HUES64 (cell line): ENCODE measurements around the gene TMEM123.
"Not testable (repeated sequence)": the region's sequence is repeated elsewhere in the genome, so short reads cannot be mapped to it uniquely, and the experiment has no call there.

Experiments
- H3K27ac ChIP-seq: 2 replicates; pipeline ENCODE4 v1.7.0; 2013; ENCODE audit warnings: low read depth, low read length, inconsistent platforms
- H3K27me3 ChIP-seq: 2 replicates; pipeline ENCODE4 v1.6.1; 2013; ENCODE audit warnings: mild to moderate bottlenecking, low read length; ENCODE audit not compliant: insufficient read depth
- H3K36me3 ChIP-seq: 2 replicates; pipeline ENCODE4 v1.6.1; 2013; ENCODE audit warnings: mild to moderate bottlenecking, low read length; ENCODE audit not compliant: insufficient read depth
- H3K4me1 ChIP-seq: 2 replicates; pipeline ENCODE4 v1.6.1; 2013; ENCODE audit warnings: mild to moderate bottlenecking, low read length, moderate library complexity; ENCODE audit not compliant: insufficient read depth
- H3K4me3 ChIP-seq: 2 replicates; pipeline ENCODE4 v1.5.1; 2013; ENCODE audit warnings: mild to moderate bottlenecking, low read length, moderate library complexity
- H3K9ac ChIP-seq: 2 replicates; pipeline ENCODE4 v1.6.1; 2013; ENCODE audit warnings: mild to moderate bottlenecking, low read depth, low read length
- H3K9me3 ChIP-seq: 2 replicates; pipeline ENCODE4 v1.6.1; 2013; ENCODE audit warnings: low read depth, low read length; ENCODE audit not compliant: insufficient read depth
- WGBS: fragments of 150-250, 120-280 bp; methylation state at CpG from one replicate; pipeline ENCODE4 v1.1.7; 2013; ENCODE audit warnings: missing lambda C conversion rate; 5-methylcytosine and 5-hydroxymethylcytosine counted together

The TMEM123 gene

DNA sequence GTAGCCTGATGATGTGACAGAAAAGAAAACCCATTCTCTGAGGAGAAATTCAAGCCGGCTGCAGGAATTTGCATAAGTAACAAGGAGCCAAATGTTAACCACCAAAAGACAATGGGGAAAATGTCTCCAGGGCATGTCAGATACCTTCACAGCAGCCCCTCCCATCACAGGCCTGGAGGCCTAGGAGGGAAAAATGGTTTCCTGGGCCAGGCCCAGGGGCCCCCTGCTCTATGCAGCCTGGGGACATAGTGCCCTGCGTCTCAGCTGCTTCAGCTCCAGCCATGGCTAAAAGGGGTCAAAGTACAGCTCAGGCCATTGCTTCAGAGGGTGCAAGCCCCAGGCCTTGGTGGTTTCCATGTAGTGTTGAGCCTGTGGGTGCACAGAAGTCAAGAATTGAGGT, 20.0 kb downstream of the TMEM123 start:
- H3K9me3 ChIP-seq = peaks cover 35% of the 10 kb centered on the region
- H3K4me3 ChIP-seq, H3K27me3 ChIP-seq, H3K27ac ChIP-seq, H3K9ac ChIP-seq: not testable (repeated sequence)
- peaks cover 14% of the 10 kb centered on the region for H3K4me1 ChIP-seq
- peaks cover 32% of the 10 kb centered on the region for H3K36me3 ChIP-seq
- WGBS = 97% methylated on average over 2 of the region's 2 CpGs

GRCh38 chr11:102431404-102431803, 21.2 kb downstream of the TMEM123 start:
- Histone ChIP-seq H3K36me3 (peaks cover 32% of the 10 kb centered on the region), H3K27ac (no peak overlapping the region), H3K9me3 (peaks cover 35% of the 10 kb centered on the region), H3K27me3 (no peaks in the 10 kb centered on the region), H3K9ac (no peak overlapping the region), H3K4me1 (peaks cover 11% of the 10 kb centered on the region; the same call in 1 of the 2 replicates), H3K4me3 (no peak overlapping the region)
- WGBS = 100% methylated on average over 2 of the region's 2 CpGs

DNA sequence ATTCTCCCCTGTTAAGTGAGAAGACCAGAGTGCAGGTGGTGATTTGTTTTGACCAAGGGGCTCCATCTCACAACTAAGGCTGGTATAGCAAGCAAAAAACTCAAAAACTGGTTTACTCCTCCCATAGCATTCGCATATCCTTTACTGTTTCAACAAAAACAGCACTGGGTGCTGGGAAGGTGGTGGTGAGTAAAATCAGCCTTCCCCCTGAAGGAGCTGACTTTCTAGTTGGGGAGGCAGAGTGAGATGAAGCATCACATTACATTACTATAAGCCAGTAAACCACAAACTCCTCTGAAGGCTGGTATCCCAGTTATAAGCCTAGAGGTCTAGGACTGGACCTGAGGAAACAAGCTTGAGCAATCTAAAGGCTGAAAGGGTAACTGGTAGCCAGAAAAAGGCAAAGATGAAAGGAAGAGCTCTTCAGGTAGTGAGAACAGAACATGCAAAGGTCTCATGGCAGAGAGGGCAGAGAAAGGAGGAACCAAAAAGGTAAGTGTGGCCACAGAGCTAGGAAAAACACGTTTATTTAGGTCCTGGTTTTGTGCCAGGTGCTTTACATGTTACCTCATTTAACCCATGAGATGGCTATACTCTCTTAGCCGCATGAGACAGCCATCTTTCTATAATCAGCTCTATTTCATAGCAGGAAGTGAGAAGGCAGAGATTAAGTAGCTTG, 22.3 kb downstream of the TMEM123 start:
- Histone ChIP-seq H3K4me3 (no peak overlapping the region), H3K27me3 (no peaks in the 10 kb centered on the region), H3K4me1 (peaks cover 11% of the 10 kb centered on the region; the same call in 1 of the 2 replicates), H3K27ac (no peak overlapping the region), H3K36me3 (peaks cover 26% of the 10 kb centered on the region), H3K9me3 (peaks cover 32% of the 10 kb centered on the region), H3K9ac (no peak overlapping the region)
- WGBS = 88% methylated on average over 2 of the region's 3 CpGs

DNA sequence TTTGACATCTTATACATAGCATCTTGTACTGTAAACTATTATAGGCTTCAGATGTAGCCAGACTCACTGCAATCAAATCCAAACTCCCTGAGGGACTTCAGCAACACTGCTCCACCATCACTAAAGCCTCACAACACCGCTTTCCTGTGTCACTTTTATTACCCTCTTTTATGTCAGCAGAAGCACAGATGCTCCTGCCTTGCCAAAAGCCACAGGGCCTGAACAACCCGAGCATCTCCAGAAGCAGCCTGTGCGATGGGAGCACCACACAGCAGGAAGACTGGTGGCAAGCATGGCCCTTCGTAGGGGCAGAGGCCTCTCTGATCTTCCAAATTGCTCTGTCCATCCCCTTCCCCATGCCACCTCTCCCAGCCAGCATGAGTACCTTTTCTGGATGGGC, 22.9 kb downstream of the TMEM123 start:
- H3K4me1 ChIP-seq = peaks cover 11% of the 10 kb centered on the region; the same call in 1 of the 2 replicates
- WGBS = 88% methylated on average over 4 of the region's 4 CpGs
- no peak overlapping the region for H3K4me3 ChIP-seq
- H3K9me3 ChIP-seq = peaks cover 30% of the 10 kb centered on the region
- H3K9ac ChIP-seq = no peak overlapping the region
- no peak overlapping the region for H3K27ac ChIP-seq
- no peaks in the 10 kb centered on the region for H3K27me3 ChIP-seq
- peaks cover 24% of the 10 kb centered on the region for H3K36me3 ChIP-seq

DNA sequence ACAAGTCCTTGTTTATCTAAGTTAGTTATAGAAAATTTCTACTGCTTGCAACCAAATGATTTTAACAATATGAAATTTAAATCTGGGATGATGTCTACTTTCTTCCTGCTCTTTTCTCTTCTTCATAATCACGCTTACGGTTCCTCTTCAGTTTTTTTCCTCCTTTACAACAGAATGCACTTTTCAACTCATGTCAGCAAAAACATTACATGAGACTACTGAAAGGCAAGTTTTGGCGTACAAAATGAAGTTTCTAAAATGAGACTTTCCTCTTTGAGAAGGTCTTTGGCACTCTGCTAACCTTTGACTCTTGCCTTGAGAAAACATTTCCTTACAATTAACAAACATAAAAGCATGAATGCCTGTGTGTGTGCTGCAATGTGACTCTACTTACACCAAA, 23.3 kb downstream of the TMEM123 start:
- Histone ChIP-seq H3K4me1 (peaks cover 11% of the 10 kb centered on the region; the same call in 1 of the 2 replicates), H3K4me3 (no peak overlapping the region), H3K9ac (no peak overlapping the region), H3K36me3 (peaks cover 19% of the 10 kb centered on the region), H3K27me3 (no peaks in the 10 kb centered on the region), H3K9me3 (peaks cover 25% of the 10 kb centered on the region), H3K27ac (no peak overlapping the region)
- WGBS = 92% methylated on average over 3 of the region's 3 CpGs

GRCh38 chr11:102428696-102429095, 23.9 kb downstream of the TMEM123 start:
- Histone ChIP-seq H3K4me1 (peaks cover 11% of the 10 kb centered on the region; the same call in 1 of the 2 replicates), H3K27ac (no peak overlapping the region), H3K9me3 (peaks cover 21% of the 10 kb centered on the region), H3K9ac (no peak overlapping the region), H3K36me3 (peaks cover 14% of the 10 kb centered on the region), H3K4me3 (no peak overlapping the region), H3K27me3 (no peaks in the 10 kb centered on the region)
- WGBS = 87% methylated on average over 4 of the region's 4 CpGs

GRCh38 chr11:102427068-102427467, 25.5 kb downstream of the TMEM123 start:
- WGBS = 0% methylated on average over 1 of the region's 1 CpG
- Histone ChIP-seq H3K4me3 (no peak overlapping the region), H3K36me3 (no peaks in the 10 kb centered on the region), H3K27ac (no peak overlapping the region), H3K27me3 (no peaks in the 10 kb centered on the region), H3K9ac (no peak overlapping the region), H3K9me3 (peaks cover 5% of the 10 kb centered on the region; the same call in 1 of the 2 replicates), H3K4me1 (peaks cover 11% of the 10 kb centered on the region; the same call in 1 of the 2 replicates)

- Histone ChIP-seq H3K9ac (no peak overlapping the region), H3K27me3 (no peaks in the 10 kb centered on the region), H3K9me3 (no peaks in the 10 kb centered on the region), H3K4me3 (no peak overlapping the region), H3K27ac (no peak overlapping the region), H3K36me3 (no peaks in the 10 kb centered on the region), H3K4me1 (peaks cover 11% of the 10 kb centered on the region; the same call in 1 of the 2 replicates)
These were observed 26.0 kb downstream of the TMEM123 start for GRCh38 chr11:102426570-102426969.

GRCh38 chr11:102426000-102426399, 26.6 kb downstream of the TMEM123 start:
- WGBS = 88% methylated on average over 2 of the region's 2 CpGs

DNA sequence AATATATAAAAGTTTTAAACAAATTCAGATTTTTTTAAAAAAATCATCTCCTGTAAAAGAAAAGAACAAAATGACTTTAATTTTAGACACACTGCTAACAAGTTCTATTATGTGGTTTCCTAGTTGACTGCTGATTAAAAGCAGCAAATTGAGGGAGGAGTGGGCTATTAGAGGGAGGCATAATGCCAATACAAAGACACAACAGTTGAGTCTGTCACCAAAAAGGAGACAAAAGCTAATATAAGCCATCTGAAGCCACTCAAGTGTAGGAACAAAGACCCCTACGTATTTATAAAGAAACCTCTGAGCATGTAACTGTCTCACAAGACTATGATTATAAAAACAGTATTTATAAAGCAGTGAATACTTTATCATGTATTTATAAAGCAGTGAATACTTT, 28.6 kb downstream of the TMEM123 start:
- Histone ChIP-seq H3K36me3 (no peaks in the 10 kb centered on the region; the same call in 1 of the 2 replicates), H3K27ac (no peak overlapping the region), H3K4me3 (no peak overlapping the region), H3K27me3 (no peaks in the 10 kb centered on the region), H3K9ac (no peak overlapping the region), H3K4me1 (0 out of 2 replicates have a peak, but pooled peaks cover 5% of the 10 kb centered on the region), H3K9me3 (no peaks in the 10 kb centered on the region)
- WGBS = 100% methylated on average over 1 of the region's 1 CpG

More at GRCh38 chr11:102426000-102426399, 26.6 kb downstream of the TMEM123 start:
- Histone ChIP-seq H3K4me3 (no peak overlapping the region), H3K27ac (no peak overlapping the region), H3K9me3 (no peaks in the 10 kb centered on the region), H3K4me1 (peaks cover 11% of the 10 kb centered on the region; the same call in 1 of the 2 replicates), H3K36me3 (no peaks in the 10 kb centered on the region), H3K9ac (no peak overlapping the region), H3K27me3 (no peaks in the 10 kb centered on the region)

DNA sequence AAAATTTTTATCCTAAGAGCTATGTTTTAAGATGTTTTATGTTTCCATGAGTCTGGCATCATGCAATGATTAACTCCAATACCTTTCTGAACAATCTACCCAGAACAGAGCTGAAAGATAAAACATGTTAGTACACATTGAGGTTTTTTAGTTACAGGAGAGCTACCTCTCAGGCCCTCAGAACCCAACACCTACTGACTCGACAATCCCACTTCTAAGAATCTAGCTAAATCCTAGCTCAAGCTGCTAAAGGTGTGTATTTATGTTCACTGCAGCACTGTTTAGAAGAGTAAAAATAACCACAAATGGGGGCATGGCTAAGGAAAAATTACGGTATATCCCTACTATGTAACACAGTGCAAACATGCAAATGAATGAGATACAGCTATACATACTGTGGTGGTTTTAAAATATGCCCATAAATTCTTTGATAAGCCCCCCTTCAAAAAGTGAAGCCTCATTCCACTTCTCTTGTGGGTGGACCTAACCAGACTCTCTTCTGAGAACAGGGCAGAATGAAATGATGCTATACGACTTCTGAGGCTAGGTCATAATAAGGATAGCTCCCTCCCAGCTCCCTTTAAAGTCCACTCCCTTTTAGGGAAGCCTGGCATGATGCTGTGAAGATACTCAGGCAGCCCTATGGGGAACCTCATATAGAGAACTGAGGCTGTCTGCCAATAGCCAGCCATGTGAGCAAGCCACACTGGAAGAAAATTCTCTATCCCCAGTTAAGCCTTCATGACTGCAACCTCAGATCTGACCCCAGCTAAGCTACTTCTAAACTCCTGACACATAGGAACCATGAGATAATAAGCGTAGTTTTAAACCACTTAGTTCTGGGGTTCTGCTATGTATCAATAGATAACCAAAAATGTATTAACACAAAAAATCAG, 29.5 kb downstream of the TMEM123 start:
- no peaks in the 10 kb centered on the region; the same call in 1 of the 2 replicates for H3K36me3 ChIP-seq
- no peak overlapping the region for H3K27ac ChIP-seq
- no peaks in the 10 kb centered on the region for H3K27me3 ChIP-seq
- H3K4me1 ChIP-seq = 0 out of 2 replicates have a peak, but pooled peaks cover 5% of the 10 kb centered on the region
- no peak overlapping the region for H3K4me3 ChIP-seq
- H3K9me3 ChIP-seq = peaks cover 2% of the 10 kb centered on the region; the same call in 1 of the 2 replicates
- H3K9ac ChIP-seq = no peak overlapping the region
- 84% methylated on average over 3 of the region's 4 CpGs for WGBS
